AG09319 (cell line): Measurements from ENCODE around the gene DPH2.

Source experiments
- DNase-seq: peaks from one replicate; pipeline ENCODE4 v3.0.0-alpha.2; 2010; ENCODE audit warnings: low read depth; ENCODE audit errors: extremely low read depth
- TF ChIP-seq, protein P1 (sequence below): IDR thresholded peaks from 2 replicates; pipeline ENCODE4 v1.5.1; 2011; ENCODE audit warnings: low read depth, mild to moderate bottlenecking, inconsistent platforms, low read length, moderate library complexity

The DPH2 gene

GRCh38 chr1:44016890-44017400, 47.1 kb downstream of the DPH2 start:
- no peak for DNase-seq
- TF ChIP-seq, protein P1, sequence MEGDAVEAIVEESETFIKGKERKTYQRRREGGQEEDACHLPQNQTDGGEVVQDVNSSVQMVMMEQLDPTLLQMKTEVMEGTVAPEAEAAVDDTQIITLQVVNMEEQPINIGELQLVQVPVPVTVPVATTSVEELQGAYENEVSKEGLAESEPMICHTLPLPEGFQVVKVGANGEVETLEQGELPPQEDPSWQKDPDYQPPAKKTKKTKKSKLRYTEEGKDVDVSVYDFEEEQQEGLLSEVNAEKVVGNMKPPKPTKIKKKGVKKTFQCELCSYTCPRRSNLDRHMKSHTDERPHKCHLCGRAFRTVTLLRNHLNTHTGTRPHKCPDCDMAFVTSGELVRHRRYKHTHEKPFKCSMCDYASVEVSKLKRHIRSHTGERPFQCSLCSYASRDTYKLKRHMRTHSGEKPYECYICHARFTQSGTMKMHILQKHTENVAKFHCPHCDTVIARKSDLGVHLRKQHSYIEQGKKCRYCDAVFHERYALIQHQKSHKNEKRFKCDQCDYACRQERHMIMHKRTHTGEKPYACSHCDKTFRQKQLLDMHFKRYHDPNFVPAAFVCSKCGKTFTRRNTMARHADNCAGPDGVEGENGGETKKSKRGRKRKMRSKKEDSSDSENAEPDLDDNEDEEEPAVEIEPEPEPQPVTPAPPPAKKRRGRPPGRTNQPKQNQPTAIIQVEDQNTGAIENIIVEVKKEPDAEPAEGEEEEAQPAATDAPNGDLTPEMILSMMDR, result no peak

- no peak for DNase-seq
- TF ChIP-seq, protein P1, result no peak
These were observed 49.7 kb downstream of the DPH2 start for GRCh38 chr1:44019466-44019948.

GRCh38 chr1:44020464-44020863, 50.7 kb downstream of the DPH2 start:
- no peak for DNase-seq
- TF ChIP-seq, protein P1, result no peak

DNA sequence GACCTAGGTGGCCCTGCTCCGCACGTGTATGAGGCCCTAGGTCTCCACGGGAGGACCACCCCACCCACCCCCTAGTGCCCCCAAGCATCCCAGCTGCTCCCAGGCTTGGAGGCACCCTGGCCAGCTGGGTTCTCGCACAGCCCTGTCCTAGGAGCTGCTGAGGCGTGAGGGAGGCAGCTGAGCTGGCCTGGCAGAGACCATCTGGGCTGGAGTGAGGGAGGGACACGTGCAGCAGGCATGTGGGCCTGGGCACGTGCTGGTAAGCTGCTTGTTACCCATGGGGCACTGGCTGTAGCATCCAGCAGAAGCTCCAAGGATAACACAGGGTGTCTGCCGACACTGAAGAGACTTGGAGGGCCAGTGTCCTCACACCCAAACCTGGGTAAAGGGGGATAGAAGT, 51.3 kb downstream of the DPH2 start:
- DNase-seq, result no peak
- TF ChIP-seq, protein P1, result no peak

DNA sequence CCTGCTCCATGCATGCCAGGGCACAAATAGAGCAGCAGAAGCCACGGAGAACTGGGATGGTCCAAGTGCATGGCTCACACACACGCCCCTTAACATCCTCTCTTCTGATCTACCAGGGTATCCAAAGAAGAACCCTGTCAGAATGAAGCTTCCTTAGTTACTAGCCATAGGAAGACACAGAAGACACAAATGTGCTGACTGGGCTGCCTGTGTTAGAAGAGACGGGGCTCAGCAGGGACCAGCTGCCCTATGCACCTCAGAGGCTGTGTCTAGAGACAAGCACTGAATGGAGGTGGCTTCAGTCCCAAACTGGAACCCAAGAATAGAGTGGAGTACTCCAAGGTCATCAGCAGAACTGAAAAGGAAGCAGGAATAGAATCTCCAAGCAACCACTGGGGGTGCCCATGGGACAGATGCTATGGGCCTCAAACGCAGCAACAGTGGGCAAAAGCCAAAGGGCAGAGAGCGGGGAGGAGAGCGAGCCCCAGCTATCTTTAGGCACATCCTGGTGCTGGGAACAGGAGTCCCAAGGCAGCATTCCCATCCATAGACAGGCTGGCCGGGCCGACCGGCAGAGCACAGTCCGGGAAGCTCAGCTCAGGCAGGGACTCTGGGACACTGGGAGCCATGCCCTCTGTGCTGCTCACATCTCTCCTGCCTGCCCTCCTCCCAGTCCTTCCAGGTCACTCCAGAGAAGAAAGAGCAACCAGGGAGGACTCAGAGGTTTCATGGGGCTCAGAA, 51.9 kb downstream of the DPH2 start:
- no peak for DNase-seq
- TF ChIP-seq, protein P1, result no peak
